HG03342 (cell line): Measurements from ENCODE around the gene CLDN5.

Experiments used
- ATAC-seq: cut with Tn5 transposase; IDR thresholded peaks from one replicate; pipeline ENCODE4 v1.9.1; 2021; ENCODE audit warnings: mild to moderate bottlenecking, moderate library complexity; ENCODE audit not compliant: unreplicated experiment

Gene CLDN5

DNA sequence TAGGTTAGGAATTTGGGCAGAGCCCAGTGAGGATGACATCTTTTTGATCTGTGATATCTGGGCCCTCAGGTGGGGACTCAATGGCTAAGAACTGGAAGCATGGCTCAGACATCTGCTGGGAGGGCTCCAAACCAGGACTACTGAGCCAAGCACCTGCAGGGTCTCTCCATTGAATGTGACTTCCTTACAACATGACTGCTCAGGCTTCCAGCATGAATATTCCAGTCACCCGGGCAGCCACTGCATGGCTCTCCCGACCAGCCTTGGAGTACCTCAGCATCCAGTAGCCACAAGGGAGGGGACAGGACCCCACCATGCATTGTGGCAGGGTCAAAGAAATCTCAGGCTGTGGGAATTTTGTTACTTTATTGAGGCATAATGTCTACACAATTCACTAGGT, 35.9 kb downstream of the CLDN5 start:
- no peak for ATAC-seq

DNA sequence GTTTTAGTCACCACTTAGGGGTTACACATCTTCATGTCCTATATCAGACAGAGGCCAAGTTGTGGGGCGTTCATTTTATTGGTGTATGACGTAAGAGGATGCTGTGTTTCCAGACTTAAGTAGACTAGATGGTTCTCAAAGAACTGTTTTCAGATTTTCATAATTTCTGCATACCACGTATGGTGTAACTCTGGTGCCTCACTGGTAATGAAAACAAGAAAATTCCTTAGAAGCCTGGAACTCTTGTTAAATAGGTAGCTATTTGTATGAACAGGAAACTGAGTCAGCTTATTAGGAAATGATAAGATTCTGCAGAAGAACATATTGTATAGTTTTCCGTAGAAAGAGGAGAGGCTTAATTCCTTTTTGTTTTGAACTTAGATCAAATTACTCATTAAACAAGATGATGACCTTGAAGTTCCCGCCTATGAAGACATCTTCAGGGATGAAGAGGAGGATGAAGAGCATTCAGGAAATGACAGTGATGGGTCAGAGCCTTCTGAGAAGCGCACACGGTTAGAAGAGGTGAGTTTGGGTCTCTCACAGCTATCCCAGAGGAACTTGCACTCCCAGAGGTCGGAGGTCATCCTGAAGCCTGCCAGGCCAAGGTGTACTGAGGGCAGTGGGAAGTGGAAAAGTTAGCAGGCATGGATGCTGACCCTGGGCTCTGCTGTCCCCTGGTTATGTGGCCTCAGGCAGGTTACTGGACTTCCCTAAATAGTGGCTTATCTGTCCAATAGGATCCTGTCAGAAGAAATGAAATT, 40.5 kb downstream of the CLDN5 start:
- no peak for ATAC-seq

GRCh38 chr22:19482297-19482696, 41.9 kb downstream of the CLDN5 start:
- no peak for ATAC-seq

GRCh38 chr22:19480789-19481188, 43.4 kb downstream of the CLDN5 start:
- no peak for ATAC-seq

DNA sequence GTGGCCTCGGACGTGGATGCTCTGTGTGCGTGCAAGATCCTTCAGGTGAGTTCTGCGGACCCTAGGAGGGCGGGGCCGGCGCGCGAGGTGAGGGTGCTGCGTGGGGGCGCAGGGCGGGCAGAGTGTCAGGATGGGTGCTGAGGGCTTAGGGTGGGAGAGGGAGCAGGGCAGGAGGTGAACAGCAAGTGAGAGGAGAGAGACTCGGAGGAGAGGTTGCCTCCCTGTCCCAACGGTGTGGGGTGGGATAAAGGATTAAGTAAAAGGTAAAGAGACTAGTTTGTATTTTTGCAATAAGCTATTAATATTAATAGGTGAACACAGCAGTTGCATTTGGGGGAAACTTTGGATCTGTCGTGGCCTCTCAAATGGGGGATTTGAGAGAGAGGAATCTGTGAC, 44.0 kb downstream of the CLDN5 start:
- ATAC-seq: no peak

DNA sequence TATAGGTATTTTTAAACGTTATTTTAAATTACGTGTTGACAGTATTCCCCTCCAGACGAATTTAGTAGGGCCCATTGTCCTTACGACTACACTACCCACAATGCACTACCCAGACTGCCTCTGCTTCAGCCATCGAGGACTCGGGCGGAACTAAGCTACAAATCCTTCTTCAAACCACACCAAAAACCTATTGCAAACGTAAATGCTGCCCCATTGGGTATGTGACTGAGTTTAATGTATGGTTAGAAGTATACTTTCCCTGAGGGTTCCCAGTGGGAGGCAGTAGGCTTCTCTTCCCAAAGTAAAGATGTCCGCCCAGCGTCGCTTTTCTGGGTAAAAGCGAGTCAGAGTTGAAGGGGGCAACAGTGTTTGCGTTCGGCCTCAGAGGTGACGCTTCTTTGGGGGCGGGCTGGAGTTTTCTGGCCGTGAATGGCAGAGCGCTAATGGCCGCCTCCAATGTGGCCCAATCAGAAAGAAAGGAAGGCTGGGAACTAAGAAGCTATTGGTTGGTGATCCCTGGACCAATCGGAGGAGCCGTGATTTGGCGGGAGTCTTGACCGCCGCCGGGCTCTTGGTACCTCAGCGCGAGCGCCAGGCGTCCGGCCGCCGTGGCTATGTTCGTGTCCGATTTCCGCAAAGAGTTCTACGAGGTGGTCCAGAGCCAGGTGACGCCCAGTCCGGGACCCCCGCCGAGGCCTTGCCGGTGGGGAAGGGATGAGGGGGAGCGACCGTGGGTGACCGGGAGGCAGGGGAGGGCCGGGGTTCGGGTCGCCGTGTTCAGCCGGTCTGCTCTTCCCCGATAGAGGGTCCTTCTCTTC, 44.6 kb downstream of the CLDN5 start, which contains the start of gene CDC45:
Gene CDC45 (plus strand): TSS at position 566 of the 818 bp plus-strand sequence. CDS start 49 bp downstream, at position 615.
- ATAC-seq: peak; percentile 79

GRCh38 chr22:19478901-19479354, 45.3 kb downstream of the CLDN5 start, which contains the start of gene UFD1:
UFD1 (minus strand) TSS chr22:19479193; CDS start chr22:19479085, 108 bp downstream.
- peak; percentile 43 for ATAC-seq

DNA sequence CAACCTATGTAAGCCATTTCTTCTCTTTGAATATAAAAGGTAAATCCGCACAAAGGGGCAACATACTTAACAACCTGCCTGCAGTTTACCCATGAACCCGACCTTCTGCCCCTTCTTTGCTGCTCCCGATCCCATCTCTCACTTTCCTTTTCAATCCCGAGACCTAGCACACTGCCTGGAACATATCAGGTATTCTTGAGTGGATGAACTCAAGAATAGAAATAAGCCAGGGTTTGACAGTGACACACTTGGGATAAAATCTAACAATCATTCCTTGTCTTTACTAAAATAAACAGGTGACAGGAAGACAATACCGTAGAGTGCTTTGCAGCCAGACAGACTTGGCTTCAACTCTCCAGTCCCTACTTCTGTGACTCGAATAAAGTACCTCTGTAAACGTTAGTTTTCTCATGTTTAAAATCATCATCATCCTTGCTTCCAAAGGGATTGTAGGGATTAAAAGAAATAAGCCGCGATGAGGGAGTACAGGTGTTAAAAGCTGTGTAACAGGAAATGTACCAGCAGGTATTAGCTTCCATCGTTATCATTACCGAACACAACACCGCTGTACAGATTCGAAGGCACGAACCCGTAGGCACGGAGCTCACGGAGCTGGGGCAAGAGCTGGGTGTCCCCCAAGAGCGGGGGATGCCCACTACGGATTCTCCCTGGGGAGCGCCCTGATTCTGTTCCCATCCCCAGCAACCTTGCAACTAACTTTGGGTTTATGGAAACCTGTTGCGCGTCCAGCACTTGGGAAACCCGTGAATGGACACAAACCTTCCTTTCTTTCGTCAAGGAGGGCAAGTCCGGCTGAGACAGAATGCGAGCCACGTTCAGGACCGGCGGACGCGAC, 45.9 kb downstream of the CLDN5 start:
- ATAC-seq: no peak

DNA sequence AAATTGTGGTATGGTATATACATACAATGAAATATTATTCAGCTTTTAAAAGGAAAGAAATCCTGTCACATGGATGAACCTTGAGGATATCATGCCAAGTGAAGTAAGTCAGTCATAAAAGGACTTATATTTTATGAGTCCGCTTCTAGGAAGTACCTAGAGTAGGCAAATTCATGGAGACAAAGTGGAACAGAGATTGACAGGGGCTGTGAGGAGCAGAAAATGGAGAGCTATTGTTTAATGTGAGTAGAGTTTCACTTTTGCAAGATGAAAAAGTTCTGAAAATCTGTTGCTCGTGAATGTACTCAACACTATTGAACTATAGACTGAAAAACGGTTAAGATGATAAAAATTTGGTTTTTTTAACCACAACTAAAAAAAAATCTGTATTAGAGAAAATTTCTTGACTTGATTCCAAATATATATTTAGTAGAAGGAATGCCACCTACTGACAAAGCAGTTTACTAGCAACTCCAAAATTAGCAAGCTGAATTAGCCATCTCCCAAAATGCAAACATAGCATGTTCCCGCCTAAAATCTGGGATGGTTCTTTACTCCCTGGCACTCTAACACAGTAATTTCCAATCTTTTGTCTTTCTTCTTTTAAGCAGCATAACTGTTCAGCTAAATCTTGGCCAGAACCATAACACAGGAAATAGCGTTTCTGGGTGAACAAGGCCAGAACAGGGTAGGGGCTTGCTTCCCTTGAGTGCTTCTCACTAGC, 46.7 kb downstream of the CLDN5 start:
- no peak for ATAC-seq

GRCh38 chr22:19476023-19476422, 48.2 kb downstream of the CLDN5 start:
- no peak for ATAC-seq

DNA sequence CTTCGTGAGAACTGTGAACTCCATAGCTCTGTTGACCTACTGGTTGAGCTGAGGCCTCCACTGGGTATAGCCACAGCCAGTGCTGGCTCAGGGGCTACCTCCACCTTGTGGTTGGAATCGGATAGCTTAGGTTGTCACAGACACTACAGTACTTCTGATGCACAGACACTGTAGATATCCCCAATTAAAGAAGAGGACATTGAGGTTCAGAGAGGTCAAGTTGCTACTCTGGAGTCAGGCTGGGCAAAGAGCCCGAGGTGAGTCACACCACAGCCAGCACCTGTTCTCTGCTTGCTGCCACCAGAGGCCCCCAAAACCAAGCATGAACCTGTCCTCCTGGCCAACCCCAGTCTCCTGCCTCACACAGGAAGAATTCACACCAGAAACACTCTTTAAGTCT, 50.6 kb downstream of the CLDN5 start:
- no peak for ATAC-seq
